A549 treated with CORT108297 at 1 μM for 4 hours (cell line): ENCODE data around the gene ZBTB8OS. TPM values are rescaled to one million over a fixed set of nuclear protein-coding genes. Genes with fewer than 3 reads are reported as not detected.

Experiments
- total RNA-seq: library from RNA; stranded (reverse); fragments of 200-300 nt; extraction: Qiagen RNA extraction; gene quantifications from 5 replicates; pipeline ENCODE4 v1.2.3, GENCODE V29; 2022

Gene ZBTB8OS
- 29.7 to 56.0 TPM (median 37.5 TPM) in 5 replicates for total RNA-seq

GRCh38 chr1:32650248-32650751 is at the start of gene ZBTB8OS:
ZBTB8OS (minus strand) TSS chr1:32650550; CDS start chr1:32650529, 21 bp downstream.

GRCh38 chr1:32650752-32651460 is 556 bp upstream of the ZBTB8OS start, which contains the start of gene RBBP4:
RBBP4 (plus strand) TSS chr1:32651208; CDS start chr1:32651307, 99 bp downstream.

Other genes starting within 250 kb of the ZBTB8OS start
- under 0.01 TPM in 1 of 5 replicates, not detected in the others for gene ZBTB8B, start 185.5 kb downstream of the ZBTB8OS start, total RNA-seq
- 3.4 to 4.2 TPM (median 3.6 TPM) in 5 replicates for gene ZBTB8A, start 111.1 kb downstream of the ZBTB8OS start, total RNA-seq
- gene RBBP4, start 658 bp upstream of the ZBTB8OS start, total RNA-seq: 67.8 to 98.9 TPM (median 78.6 TPM) in 5 replicates
- gene SYNC, start 52.2 kb upstream of the ZBTB8OS start, total RNA-seq: 9.1 to 14.8 TPM (median 12.4 TPM) in 5 replicates
- 63.9 to 110 TPM (median 65.3 TPM) in 5 replicates for gene YARS1, start 166.8 kb upstream of the ZBTB8OS start, total RNA-seq
- gene S100PBP, start 167.1 kb upstream of the ZBTB8OS start, total RNA-seq: 14.0 to 15.8 TPM (median 15.3 TPM) in 5 replicates
- 0.42 to 0.77 TPM (median 0.57 TPM) in 5 replicates for gene FNDC5, start 220.4 kb upstream of the ZBTB8OS start, total RNA-seq
- gene HPCA, start 235.9 kb upstream of the ZBTB8OS start, total RNA-seq: 0.29 to 1.0 TPM (median 0.35 TPM) in 5 replicates